ENCODE data around the gene HP. TPM values are rescaled to one million over a fixed set of nuclear protein-coding genes. Genes with fewer than 3 reads are reported as not detected.
"Not testable (repeated sequence)": the region's sequence is repeated elsewhere in the genome, so short reads cannot be mapped to it uniquely, and the experiment has no call there.

Gene HP
- total RNA-seq, 1 donor: 16.1 TPM

DNA sequence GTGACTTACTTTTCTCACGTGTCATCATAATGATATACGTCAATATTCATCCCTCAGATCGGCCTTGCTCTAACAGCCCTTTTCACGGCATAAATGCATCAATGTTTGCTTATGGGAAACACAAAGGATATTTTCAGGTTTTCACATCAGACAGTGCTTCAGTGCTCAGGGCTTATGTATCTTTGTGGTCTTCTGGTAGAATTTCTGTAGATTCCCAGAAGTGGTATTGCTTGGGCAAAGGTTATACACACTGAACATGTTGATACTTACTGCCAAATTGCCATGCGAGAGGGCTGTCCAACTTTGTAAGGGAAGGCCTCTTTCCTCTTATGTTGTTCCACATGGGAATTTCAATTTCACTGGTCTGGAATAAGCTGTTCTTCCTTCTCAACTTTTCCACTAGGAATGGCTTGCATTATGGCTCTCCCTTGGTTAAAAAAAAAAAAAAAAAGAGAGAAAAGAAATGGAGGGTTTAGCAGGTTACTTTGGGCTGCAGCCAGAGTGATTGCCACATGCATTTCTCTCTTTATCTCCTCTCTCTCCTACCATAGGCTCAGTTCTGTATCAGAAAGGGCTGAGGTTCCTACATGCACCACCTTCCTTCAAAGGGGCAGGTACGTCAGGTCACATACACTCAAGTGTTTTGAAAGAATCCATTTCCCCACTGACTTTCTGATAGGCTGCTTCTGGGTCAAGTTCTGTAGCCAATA lies 26.5 kb upstream of the HP start:
- Histone ChIP-seq H3K4me3 (ENCODE audit: low read length) (no peak overlapping the region), H3K4me1 (ENCODE audit: insufficient read depth, low read length) (no peaks in the 10 kb centered on the region), H3K27me3 (ENCODE audit: insufficient read depth, low read length) (no peaks in the 10 kb centered on the region), H3K9me3 (ENCODE audit: low read depth, low read length) (no peaks in the 10 kb centered on the region)

DNA sequence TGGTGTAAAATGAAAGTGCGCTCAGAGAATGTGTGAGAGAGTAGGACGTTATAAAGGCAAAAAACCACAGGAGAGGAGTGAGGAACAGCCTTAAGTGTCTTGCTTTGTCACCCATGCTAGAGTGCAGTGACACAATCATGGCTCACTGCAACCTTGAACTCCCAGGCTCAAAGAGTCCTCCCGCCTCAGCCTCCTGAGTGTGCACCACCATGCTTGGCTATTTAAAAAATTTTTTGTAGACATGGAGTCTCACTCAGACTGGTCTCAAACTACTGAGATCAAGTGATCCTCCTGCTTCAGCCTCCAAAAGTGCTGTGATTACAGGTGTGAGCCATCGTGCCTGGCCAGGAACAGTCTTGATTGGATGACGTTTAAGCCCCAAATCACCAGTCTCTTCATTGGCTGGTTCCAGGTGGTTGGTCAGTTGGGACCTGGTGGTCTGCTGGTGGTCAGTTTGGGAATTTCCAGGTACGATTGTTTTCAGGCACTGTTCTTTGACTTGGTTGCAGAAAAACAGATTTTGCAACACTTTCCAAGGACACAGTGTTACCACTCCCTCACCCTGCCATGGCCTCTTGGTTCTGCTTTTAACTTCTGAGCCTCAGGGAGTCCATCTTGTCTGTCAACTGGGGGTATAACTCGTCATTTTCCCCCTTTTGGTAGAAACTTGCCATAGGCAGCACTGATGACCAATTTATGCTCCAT lies 24.6 kb upstream of the HP start:
- H3K27me3 ChIP-seq (ENCODE audit: insufficient read depth, low read length): no peaks in the 10 kb centered on the region
- H3K4me3 ChIP-seq (ENCODE audit: low read length): no peak overlapping the region
- no peaks in the 10 kb centered on the region for H3K9me3 ChIP-seq (ENCODE audit: low read depth, low read length)
- no peaks in the 10 kb centered on the region for H3K4me1 ChIP-seq (ENCODE audit: insufficient read depth, low read length)

GRCh38 chr16:72033437-72033836 lies 20.9 kb upstream of the HP start:
- no peak overlapping the region for H3K4me3 ChIP-seq (ENCODE audit: low read length)
- no peaks in the 10 kb centered on the region for H3K4me1 ChIP-seq (ENCODE audit: insufficient read depth, low read length)
- no peaks in the 10 kb centered on the region for H3K9me3 ChIP-seq (ENCODE audit: low read depth, low read length)
- H3K27me3 ChIP-seq (ENCODE audit: insufficient read depth, low read length): no peaks in the 10 kb centered on the region

GRCh38 chr16:72036098-72036497 lies 18.2 kb upstream of the HP start:
- no peaks in the 10 kb centered on the region for H3K4me1 ChIP-seq (ENCODE audit: insufficient read depth, low read length)
- H3K4me3 ChIP-seq (ENCODE audit: low read length): no peak overlapping the region

GRCh38 chr16:72042157-72042660 lies 12.1 kb upstream of the HP start:
- Histone ChIP-seq H3K4me3 (ENCODE audit: low read length) (no peak overlapping the region), H3K4me1 (ENCODE audit: insufficient read depth, low read length) (no peaks in the 10 kb centered on the region), H3K27me3 (ENCODE audit: insufficient read depth, low read length) (no peaks in the 10 kb centered on the region), H3K9me3 (ENCODE audit: low read depth, low read length) (no peaks in the 10 kb centered on the region)

More at GRCh38 chr16:72036098-72036497, 18.2 kb upstream of the HP start:
- Histone ChIP-seq H3K27me3 (ENCODE audit: insufficient read depth, low read length) (no peaks in the 10 kb centered on the region), H3K9me3 (ENCODE audit: low read depth, low read length) (no peaks in the 10 kb centered on the region)

DNA sequence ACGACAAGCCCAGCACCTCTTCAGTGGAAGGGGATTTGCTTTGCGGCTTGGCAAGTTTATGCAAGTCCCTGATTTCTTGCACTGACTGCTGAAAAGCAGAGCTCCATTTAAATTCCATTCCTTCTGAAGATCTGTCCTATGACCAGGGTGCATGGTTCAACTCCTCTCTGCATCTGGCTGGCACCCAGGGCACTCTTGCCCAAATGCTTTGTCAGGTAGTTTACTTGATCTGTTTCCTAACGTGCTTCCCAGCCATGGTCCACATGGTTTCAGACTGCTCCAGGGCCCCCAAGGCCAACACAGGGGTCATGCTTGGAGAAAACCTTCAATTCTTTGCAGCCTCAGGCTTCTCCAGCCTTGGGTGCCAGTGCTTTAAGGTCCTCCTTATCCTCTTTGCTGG lies 11.2 kb upstream of the HP start:
- H3K4me3 ChIP-seq (ENCODE audit: low read length): no peak overlapping the region
- no peaks in the 10 kb centered on the region for H3K4me1 ChIP-seq (ENCODE audit: insufficient read depth, low read length)
- no peaks in the 10 kb centered on the region for H3K27me3 ChIP-seq (ENCODE audit: insufficient read depth, low read length)
- no peaks in the 10 kb centered on the region for H3K9me3 ChIP-seq (ENCODE audit: low read depth, low read length)

DNA sequence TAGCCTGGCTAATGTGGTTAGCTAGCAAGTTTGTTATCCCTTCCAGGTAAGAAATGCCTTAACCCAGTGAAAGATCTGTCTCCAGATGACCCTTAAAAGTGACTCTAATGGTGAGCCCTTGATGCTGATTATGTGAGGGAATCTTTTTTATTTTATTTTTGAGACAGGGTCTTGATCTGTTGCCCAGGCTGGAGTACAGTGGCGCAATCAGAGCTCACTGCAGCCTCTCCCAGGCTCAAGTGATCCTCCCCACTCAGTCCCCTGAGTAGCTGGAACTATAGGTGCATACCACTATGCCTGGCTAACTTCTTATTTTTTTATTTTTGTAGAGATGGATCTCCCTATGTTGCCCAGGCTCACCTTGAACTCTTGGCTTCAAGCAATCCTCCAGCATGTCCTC lies 10.8 kb upstream of the HP start:
- Histone ChIP-seq H3K9me3 (ENCODE audit: low read depth, low read length) (no peaks in the 10 kb centered on the region), H3K4me3 (ENCODE audit: low read length) (no peak overlapping the region), H3K27me3 (ENCODE audit: insufficient read depth, low read length) (no peaks in the 10 kb centered on the region), H3K4me1 (ENCODE audit: insufficient read depth, low read length) (no peaks in the 10 kb centered on the region)

- Histone ChIP-seq H3K4me1 (ENCODE audit: insufficient read depth, low read length) (no peaks in the 10 kb centered on the region), H3K4me3 (ENCODE audit: low read length) (no peak overlapping the region), H3K27me3 (ENCODE audit: insufficient read depth, low read length) (no peaks in the 10 kb centered on the region), H3K9me3 (ENCODE audit: low read depth, low read length) (peaks cover 7% of the 10 kb centered on the region)
Measured at GRCh38 chr16:72044296-72044695, 10.0 kb upstream of the HP start.

- Histone ChIP-seq H3K4me3 (ENCODE audit: low read length) (no peak overlapping the region), H3K9me3 (ENCODE audit: low read depth, low read length) (peaks cover 11% of the 10 kb centered on the region), H3K4me1 (ENCODE audit: insufficient read depth, low read length) (no peaks in the 10 kb centered on the region), H3K27me3 (ENCODE audit: insufficient read depth, low read length) (no peaks in the 10 kb centered on the region)
Measured at GRCh38 chr16:72044825-72045359, 9.4 kb upstream of the HP start.

DNA sequence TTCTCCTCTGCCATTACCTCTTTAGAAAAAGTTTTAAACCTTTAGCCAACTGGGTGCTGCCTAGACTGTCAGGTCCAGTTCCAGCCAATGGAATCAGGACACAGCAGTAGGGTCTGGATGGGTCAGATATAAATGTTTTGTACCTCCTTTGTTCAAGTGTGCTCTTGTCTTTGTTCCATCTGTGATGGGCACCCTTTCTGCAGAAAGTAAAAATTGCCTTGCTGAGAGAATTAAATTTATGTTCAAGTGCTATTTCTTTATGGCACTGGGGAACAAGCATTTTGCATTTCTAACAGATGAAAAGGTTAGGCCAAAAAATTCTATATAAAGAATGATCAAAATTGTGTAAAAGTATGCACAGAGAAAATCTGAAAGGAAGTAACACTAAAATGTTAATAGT lies 5.2 kb upstream of the HP start:
- Histone ChIP-seq H3K9me3 (ENCODE audit: low read depth, low read length) (peaks cover 11% of the 10 kb centered on the region), H3K4me3 (ENCODE audit: low read length) (no peak overlapping the region), H3K27me3 (ENCODE audit: insufficient read depth, low read length) (no peaks in the 10 kb centered on the region), H3K4me1 (ENCODE audit: insufficient read depth, low read length) (peaks cover 34% of the 10 kb centered on the region)

- Histone ChIP-seq H3K9me3 (ENCODE audit: low read depth, low read length) (peaks cover 11% of the 10 kb centered on the region), H3K27me3 (ENCODE audit: insufficient read depth, low read length) (no peaks in the 10 kb centered on the region), H3K4me1 (ENCODE audit: insufficient read depth, low read length) (peaks cover 38% of the 10 kb centered on the region), H3K4me3 (ENCODE audit: low read length) (no peak overlapping the region)
Measured at GRCh38 chr16:72050769-72051464, 3.4 kb upstream of the HP start.

DNA sequence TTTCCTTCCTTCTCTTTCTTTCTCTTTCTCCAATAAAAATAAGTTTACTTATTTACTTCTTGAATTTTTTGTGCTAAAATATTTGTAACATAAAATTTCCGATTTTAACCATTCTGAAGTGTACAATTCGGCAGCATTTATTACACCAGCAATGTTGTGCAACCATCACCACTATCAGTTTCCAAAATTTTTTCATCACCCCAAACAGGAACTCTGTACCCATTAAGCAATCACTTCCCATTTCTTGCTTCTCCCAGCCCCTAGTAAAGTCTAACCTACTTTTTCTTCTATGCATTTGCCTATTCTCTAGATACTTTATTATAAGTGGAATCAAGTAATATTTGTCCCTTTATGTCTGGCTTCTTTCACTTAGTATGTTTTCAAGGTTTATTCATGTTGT lies 2.5 kb upstream of the HP start:
- no peaks in the 10 kb centered on the region for H3K27me3 ChIP-seq (ENCODE audit: insufficient read depth, low read length)
- H3K4me3 ChIP-seq (ENCODE audit: low read length): no peak overlapping the region
- peaks cover 38% of the 10 kb centered on the region for H3K4me1 ChIP-seq (ENCODE audit: insufficient read depth, low read length)
- peaks cover 11% of the 10 kb centered on the region for H3K9me3 ChIP-seq (ENCODE audit: low read depth, low read length)

DNA sequence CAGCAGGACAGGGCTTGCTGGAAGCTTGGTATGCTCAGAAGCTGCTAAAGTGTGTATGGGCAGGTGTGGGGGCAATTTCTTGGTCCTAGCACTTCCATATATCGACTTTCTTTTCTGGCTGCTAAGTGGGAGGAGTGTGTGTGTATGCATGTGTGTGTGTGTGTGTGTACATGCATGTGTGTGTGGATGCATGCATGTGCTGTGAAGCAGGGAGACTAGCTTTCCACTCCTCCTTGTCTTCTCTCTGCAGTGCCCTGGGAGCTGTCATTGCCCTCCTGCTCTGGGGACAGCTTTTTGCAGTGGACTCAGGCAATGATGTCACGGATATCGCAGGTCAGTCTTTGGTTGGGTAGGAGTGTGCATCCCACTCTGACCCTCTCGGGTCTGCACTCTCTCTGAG lies 1.6 kb downstream of the HP start:
- H3K9me3 ChIP-seq (ENCODE audit: low read depth, low read length): no peaks in the 10 kb centered on the region
- peaks cover 30% of the 10 kb centered on the region for H3K4me1 ChIP-seq (ENCODE audit: insufficient read depth, low read length)
- no peaks in the 10 kb centered on the region for H3K27me3 ChIP-seq (ENCODE audit: insufficient read depth, low read length)
- no peak overlapping the region for H3K4me3 ChIP-seq (ENCODE audit: low read length)

GRCh38 chr16:72057313-72057712 lies 3.0 kb downstream of the HP start:
- H3K4me1 ChIP-seq (ENCODE audit: insufficient read depth, low read length): peaks cover 21% of the 10 kb centered on the region
- not testable (repeated sequence) for H3K9me3 ChIP-seq (ENCODE audit: low read depth, low read length); H3K27me3 ChIP-seq (ENCODE audit: insufficient read depth, low read length); H3K4me3 ChIP-seq (ENCODE audit: low read length)

GRCh38 chr16:72059060-72059459 lies 4.8 kb downstream of the HP start:
- H3K4me1 ChIP-seq (ENCODE audit: insufficient read depth, low read length); H3K27me3 ChIP-seq (ENCODE audit: insufficient read depth, low read length); H3K9me3 ChIP-seq (ENCODE audit: low read depth, low read length); H3K4me3 ChIP-seq (ENCODE audit: low read length): not testable (repeated sequence)

Measured in mononuclear cell (primary cell).